ENCODE results near the gene CREBBP. TPM values are rescaled to one million over a fixed set of nuclear protein-coding genes. Genes with fewer than 3 reads are reported as not detected.

The CREBBP gene
- total RNA-seq, 1 donor from 2014 or later, result 84.7 TPM

DNA sequence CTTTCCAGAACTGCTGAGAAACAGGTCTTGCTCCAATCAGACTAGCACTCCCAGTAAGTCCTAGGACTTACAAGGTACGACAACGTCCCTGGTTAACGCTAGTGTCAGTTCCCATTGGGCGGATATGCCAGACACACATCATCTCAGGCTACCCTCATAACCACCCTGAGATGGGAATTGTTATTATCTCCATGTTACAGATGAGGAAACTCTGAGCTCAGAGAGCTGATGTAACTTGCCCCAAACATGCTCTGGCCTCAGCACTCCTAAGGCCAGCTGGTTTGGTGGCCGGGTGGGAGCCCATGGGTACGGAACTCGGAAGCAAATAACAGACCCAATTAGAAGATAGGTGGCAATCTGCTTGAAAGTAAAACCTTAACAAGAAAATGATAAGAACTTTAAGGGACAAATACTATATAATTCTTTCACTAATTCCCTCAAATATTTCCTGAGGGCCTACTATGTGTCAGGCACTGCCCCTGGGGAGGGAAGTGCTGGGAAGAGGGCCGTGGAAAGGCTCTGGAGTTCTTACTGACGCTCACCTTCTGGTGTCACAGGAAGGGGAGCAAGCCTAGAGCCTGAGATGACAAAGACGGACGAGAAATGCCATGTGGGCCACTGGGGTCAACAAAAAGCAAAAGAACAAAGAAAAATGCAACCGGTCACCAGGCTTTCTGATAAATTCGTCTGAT is 6.9 kb downstream of the CREBBP start:
- Mint-ChIP-seq H3K4me1 (peaks cover 94% of the 10 kb centered on the region), H3K4me3 (peak overlapping the region; percentile 47), H3K27me3 (ENCODE audit: low read depth) (no peaks in the 10 kb centered on the region), H3K9me3 (no peaks in the 10 kb centered on the region), H3K36me3 (ENCODE audit: low read depth) (no peaks in the 10 kb centered on the region), H3K27ac (ENCODE audit: unreplicated experiment) (peak overlapping the region; percentile 10)
- TF ChIP-seq, protein P1, sequence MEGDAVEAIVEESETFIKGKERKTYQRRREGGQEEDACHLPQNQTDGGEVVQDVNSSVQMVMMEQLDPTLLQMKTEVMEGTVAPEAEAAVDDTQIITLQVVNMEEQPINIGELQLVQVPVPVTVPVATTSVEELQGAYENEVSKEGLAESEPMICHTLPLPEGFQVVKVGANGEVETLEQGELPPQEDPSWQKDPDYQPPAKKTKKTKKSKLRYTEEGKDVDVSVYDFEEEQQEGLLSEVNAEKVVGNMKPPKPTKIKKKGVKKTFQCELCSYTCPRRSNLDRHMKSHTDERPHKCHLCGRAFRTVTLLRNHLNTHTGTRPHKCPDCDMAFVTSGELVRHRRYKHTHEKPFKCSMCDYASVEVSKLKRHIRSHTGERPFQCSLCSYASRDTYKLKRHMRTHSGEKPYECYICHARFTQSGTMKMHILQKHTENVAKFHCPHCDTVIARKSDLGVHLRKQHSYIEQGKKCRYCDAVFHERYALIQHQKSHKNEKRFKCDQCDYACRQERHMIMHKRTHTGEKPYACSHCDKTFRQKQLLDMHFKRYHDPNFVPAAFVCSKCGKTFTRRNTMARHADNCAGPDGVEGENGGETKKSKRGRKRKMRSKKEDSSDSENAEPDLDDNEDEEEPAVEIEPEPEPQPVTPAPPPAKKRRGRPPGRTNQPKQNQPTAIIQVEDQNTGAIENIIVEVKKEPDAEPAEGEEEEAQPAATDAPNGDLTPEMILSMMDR (conservative IDR thresholded peaks at IDR 0.05), result no peak
- no peak for DNase-seq (ENCODE audit: low read depth, low spot score)

DNA sequence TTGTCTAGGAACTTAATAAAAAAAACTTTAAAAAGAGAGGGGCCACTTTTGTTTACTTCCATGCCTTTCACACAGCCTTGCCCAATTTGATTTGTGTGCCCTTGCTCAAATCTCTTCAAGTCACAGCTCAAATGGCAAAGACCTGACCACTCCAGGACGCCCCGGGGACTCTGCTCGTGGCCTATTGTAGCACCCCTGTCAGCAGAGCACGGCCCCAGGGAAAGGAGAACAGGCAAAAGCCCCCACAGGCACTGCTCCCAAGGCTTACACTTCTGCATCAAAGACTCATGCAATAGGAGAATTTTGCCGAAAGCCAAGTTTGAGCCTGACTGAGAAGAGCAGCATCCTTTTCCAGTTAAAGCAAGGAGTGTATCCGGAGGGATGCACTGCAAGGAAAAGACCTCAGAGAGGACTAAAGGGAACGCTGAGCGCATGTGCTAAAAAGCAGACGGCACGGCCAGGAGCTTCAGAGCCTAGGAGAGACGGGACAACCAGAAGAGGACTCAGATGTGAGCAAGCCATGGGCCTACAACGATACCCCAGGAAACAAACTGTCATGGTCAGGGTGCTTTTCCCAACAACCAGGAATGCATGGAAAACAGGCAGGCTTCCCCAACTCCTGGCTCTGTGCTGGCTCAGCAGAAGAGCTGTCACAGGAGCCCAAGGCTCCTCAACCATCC is 8.2 kb downstream of the CREBBP start:
- no peaks in the 10 kb centered on the region for H3K9me3 Mint-ChIP-seq
- DNase-seq (ENCODE audit: low read depth, low spot score), result no peak
- H3K4me3 Mint-ChIP-seq, result no peak overlapping the region
- no peaks in the 10 kb centered on the region for H3K36me3 Mint-ChIP-seq (ENCODE audit: low read depth)
- H3K27me3 Mint-ChIP-seq (ENCODE audit: low read depth), result no peaks in the 10 kb centered on the region
- peaks cover 88% of the 10 kb centered on the region for H3K4me1 Mint-ChIP-seq
- peak overlapping the region; percentile 12 for H3K27ac Mint-ChIP-seq (ENCODE audit: unreplicated experiment)
- TF ChIP-seq, protein P1 (conservative IDR thresholded peaks at IDR 0.05), result no peak

DNA sequence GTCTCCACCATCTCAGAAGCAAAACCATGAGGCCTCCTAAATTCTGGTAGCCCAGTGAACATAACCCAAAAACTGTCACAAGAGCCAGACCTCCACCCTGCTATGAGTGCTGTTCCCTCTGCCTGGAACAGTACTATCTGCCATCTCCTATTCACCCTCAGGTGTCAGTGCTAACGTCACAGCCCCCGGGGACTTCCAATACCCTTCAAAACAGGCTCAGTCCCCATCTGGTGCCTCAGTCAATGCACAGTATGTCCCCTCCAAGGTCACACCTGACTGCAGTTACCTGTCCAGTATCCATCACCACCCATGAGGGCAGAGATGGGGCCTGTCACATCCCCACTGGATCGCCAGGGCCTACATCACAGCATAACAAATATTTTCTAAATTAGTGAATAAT is 11.5 kb downstream of the CREBBP start:
- Mint-ChIP-seq H3K9me3 (no peaks in the 10 kb centered on the region), H3K27me3 (ENCODE audit: low read depth) (no peaks in the 10 kb centered on the region), H3K4me1 (peaks cover 73% of the 10 kb centered on the region), H3K36me3 (ENCODE audit: low read depth) (no peaks in the 10 kb centered on the region), H3K4me3 (no peak overlapping the region), H3K27ac (ENCODE audit: unreplicated experiment) (no peak overlapping the region)
- DNase-seq (ENCODE audit: low read depth, low spot score), result no peak
- TF ChIP-seq, protein P1 (conservative IDR thresholded peaks at IDR 0.05), result no peak

DNA sequence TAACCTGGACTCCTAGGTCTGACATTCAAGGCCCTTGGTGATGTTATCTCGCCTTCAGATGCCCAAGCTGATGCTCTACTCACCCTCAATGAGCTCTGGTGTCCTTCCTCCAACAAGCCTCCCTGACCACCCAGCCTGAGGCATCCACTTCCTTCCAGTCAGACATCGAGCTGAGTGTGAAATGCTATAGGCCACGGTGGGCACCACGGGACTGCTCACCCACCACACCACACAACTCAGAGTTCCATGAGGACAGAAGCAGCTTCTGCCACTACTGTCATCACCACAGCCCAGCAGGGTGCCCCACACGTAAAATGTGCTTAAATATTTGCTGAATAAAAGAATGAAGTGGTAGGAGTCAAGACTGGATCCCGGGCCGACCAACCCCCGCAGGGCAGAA is 12.0 kb downstream of the CREBBP start:
- Mint-ChIP-seq H3K4me3 (no peak overlapping the region), H3K27me3 (ENCODE audit: low read depth) (no peaks in the 10 kb centered on the region), H3K27ac (ENCODE audit: unreplicated experiment) (no peak overlapping the region), H3K36me3 (ENCODE audit: low read depth) (no peaks in the 10 kb centered on the region), H3K9me3 (no peaks in the 10 kb centered on the region), H3K4me1 (peaks cover 72% of the 10 kb centered on the region)
- TF ChIP-seq, protein P1 (conservative IDR thresholded peaks at IDR 0.05), result no peak
- no peak for DNase-seq (ENCODE audit: low read depth, low spot score)

DNA sequence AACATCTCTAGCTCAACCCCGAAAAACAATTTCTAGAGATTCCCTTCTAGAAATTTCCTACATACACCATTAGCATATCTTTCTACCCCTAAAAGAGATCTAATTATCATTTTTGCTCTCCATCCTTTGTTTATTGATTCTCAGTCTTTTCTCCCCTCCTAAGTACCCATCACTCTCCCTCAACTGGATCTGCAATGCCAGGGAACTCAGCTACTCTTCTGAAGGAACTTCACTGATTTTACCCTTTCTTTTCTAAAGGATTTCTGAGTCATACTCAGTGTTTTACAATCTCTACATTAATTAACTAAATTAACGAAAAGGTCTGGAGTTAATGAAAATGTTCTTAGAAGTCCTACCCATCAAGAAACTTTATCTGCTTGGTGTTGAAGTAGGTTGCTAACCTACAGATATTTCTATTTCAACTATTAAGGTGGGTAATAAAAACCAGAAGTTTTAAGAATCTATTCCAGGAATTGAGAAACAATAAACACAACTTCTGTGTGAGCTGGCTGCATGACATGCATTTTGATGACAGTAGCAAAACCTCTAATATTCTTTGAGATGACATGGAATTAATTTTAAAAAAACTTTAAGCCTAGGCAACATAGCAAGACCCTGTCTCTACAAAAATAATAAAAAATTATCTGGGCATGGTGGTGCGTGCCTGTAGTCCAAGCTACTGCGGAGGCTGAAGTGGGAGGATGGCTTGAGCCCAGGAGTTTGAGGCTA is 13.6 kb downstream of the CREBBP start:
- H3K27me3 Mint-ChIP-seq (ENCODE audit: low read depth), result no peaks in the 10 kb centered on the region
- no peak overlapping the region for H3K27ac Mint-ChIP-seq (ENCODE audit: unreplicated experiment)
- TF ChIP-seq, protein P1 (conservative IDR thresholded peaks at IDR 0.05), result no peak
- H3K36me3 Mint-ChIP-seq (ENCODE audit: low read depth), result no peaks in the 10 kb centered on the region
- no peaks in the 10 kb centered on the region for H3K9me3 Mint-ChIP-seq
- H3K4me1 Mint-ChIP-seq, result peaks cover 64% of the 10 kb centered on the region
- no peak for DNase-seq (ENCODE audit: low read depth, low spot score)
- no peak overlapping the region for H3K4me3 Mint-ChIP-seq

Measured in neural crest cell (in vitro differentiated cells).